Mucosa of rectum (tissue), 2 donors: ENCODE results near the gene S1PR2.

Source experiments
- H3K27ac ChIP-seq, 2 donors: one replicate each; pipeline ENCODE4 v1.7.0; 2013; ENCODE audit warnings: inconsistent platforms in 2 of 2, low read depth in 2 of 2, low read length in 2 of 2
- H3K27me3 ChIP-seq, 2 donors: one replicate each; pipeline ENCODE4 v1.7.0; 2013; ENCODE audit warnings: low read length in 2 of 2; ENCODE audit not compliant: control insufficient read depth in 2 of 2, insufficient read depth in 2 of 2
- H3K36me3 ChIP-seq, 2 donors: one replicate each; pipeline ENCODE4 v1.7.0; 2013; ENCODE audit warnings: low read length in 2 of 2; ENCODE audit not compliant: control insufficient read depth in 2 of 2, insufficient read depth in 2 of 2
- H3K4me1 ChIP-seq, 2 donors: one replicate each; pipeline ENCODE4 v1.7.0; 2013; ENCODE audit warnings: low read length in 2 of 2, mild to moderate bottlenecking in 1 of 2; ENCODE audit not compliant: control insufficient read depth in 2 of 2, insufficient read depth in 2 of 2
- H3K4me3 ChIP-seq, 2 donors: one replicate each; pipeline ENCODE4 v1.7.0; 2013; ENCODE audit warnings: low read length in 2 of 2
- H3K9ac ChIP-seq, 2 donors: one replicate each; pipeline ENCODE4 v1.7.0; 2013; ENCODE audit warnings: low read length in 2 of 2, low read depth in 1 of 2, mild to moderate bottlenecking in 1 of 2
- H3K9me3 ChIP-seq, 2 donors: one replicate each; pipeline ENCODE4 v1.7.0; 2013; ENCODE audit warnings: low read length in 2 of 2; ENCODE audit not compliant: control insufficient read depth in 2 of 2
- donor health status: healthy.
- donor health status: Normal muscosa, but diverticular disease.

Gene S1PR2

GRCh38 chr19:10269333-10270179, 38.4 kb upstream of the S1PR2 start:
- no peaks in the 10 kb centered on the region for H3K9me3 ChIP-seq
- H3K27me3 ChIP-seq: peaks cover 5 to 11% of the 10 kb centered on the region in 2 donors
- peak overlapping the region; percentile 56 to 73 for H3K4me3 ChIP-seq
- H3K9ac ChIP-seq: peak overlapping the region; percentile 32 to 66
- H3K4me1 ChIP-seq: peaks cover 14 to 21% of the 10 kb centered on the region in 2 donors
- H3K27ac ChIP-seq: peak overlapping the region; percentile 77 to 88
- peaks cover 0 to 1% of the 10 kb centered on the region in 2 donors for H3K36me3 ChIP-seq

- no peaks in the 10 kb centered on the region for H3K36me3 ChIP-seq
- H3K27ac ChIP-seq: no peak overlapping the region
- no peak overlapping the region for H3K9ac ChIP-seq
- H3K4me1 ChIP-seq: peaks cover 14 to 19% of the 10 kb centered on the region in 2 donors
- no peaks in the 10 kb centered on the region for H3K9me3 ChIP-seq
- H3K27me3 ChIP-seq: peaks cover 5 to 11% of the 10 kb centered on the region in 2 donors
- no peak overlapping the region for H3K4me3 ChIP-seq
Observed at GRCh38 chr19:10268071-10268470, 36.9 kb upstream of the S1PR2 start.

- H3K27me3 ChIP-seq: peaks cover 4 to 9% of the 10 kb centered on the region in 2 donors
Observed at GRCh38 chr19:10266706-10267105, 35.6 kb upstream of the S1PR2 start.

GRCh38 chr19:10262771-10263170, 31.6 kb upstream of the S1PR2 start:
- H3K27me3 ChIP-seq: no peaks in the 10 kb centered on the region
- peaks cover 8 to 14% of the 10 kb centered on the region in 2 donors for H3K4me1 ChIP-seq
- no peak overlapping the region for H3K4me3 ChIP-seq
- H3K9ac ChIP-seq: no peak overlapping the region
- H3K36me3 ChIP-seq: peaks cover 6 to 8% of the 10 kb centered on the region in 2 donors
- H3K9me3 ChIP-seq: no peaks in the 10 kb centered on the region
- H3K27ac ChIP-seq: no peak overlapping the region

More at GRCh38 chr19:10266706-10267105, 35.6 kb upstream of the S1PR2 start:
- H3K4me1 ChIP-seq: peaks cover 14 to 19% of the 10 kb centered on the region in 2 donors
- no peak overlapping the region for H3K9ac ChIP-seq
- H3K4me3 ChIP-seq: no peak overlapping the region
- no peaks in the 10 kb centered on the region for H3K9me3 ChIP-seq
- no peak overlapping the region for H3K27ac ChIP-seq
- no peaks in the 10 kb centered on the region for H3K36me3 ChIP-seq

GRCh38 chr19:10260141-10260584, 29.0 kb upstream of the S1PR2 start:
- Histone ChIP-seq H3K9ac (no peak overlapping the region), H3K27me3 (no peaks in the 10 kb centered on the region), H3K4me3 (no peak overlapping the region), H3K9me3 (no peaks in the 10 kb centered on the region), H3K27ac (no peak overlapping the region), H3K4me1 (peaks cover 8 to 14% of the 10 kb centered on the region in 2 donors), H3K36me3 (peaks cover 19 to 27% of the 10 kb centered on the region in 2 donors)

GRCh38 chr19:10259162-10259905, 28.2 kb upstream of the S1PR2 start:
- no peak overlapping the region for H3K27ac ChIP-seq
- no peak overlapping the region for H3K9ac ChIP-seq
- peaks cover 22 to 34% of the 10 kb centered on the region in 2 donors for H3K36me3 ChIP-seq

GRCh38 chr19:10258080-10258710, 27.1 kb upstream of the S1PR2 start:
- Histone ChIP-seq H3K36me3 (peaks cover 25 to 38% of the 10 kb centered on the region in 2 donors), H3K4me1 (peaks cover 8 to 14% of the 10 kb centered on the region in 2 donors), H3K27me3 (no peaks in the 10 kb centered on the region), H3K4me3 (no peak overlapping the region), H3K9ac (no peak overlapping the region), H3K27ac (no peak overlapping the region), H3K9me3 (no peaks in the 10 kb centered on the region)

More at GRCh38 chr19:10259162-10259905, 28.2 kb upstream of the S1PR2 start:
- peaks cover 8 to 14% of the 10 kb centered on the region in 2 donors for H3K4me1 ChIP-seq
- H3K4me3 ChIP-seq: no peak overlapping the region
- no peaks in the 10 kb centered on the region for H3K9me3 ChIP-seq
- H3K27me3 ChIP-seq: no peaks in the 10 kb centered on the region

GRCh38 chr19:10256970-10257615, 26.0 kb upstream of the S1PR2 start:
- Histone ChIP-seq H3K9ac (no peak overlapping the region), H3K36me3 (peaks cover 25 to 38% of the 10 kb centered on the region in 2 donors), H3K27me3 (no peaks in the 10 kb centered on the region), H3K27ac (no peak overlapping the region), H3K9me3 (no peaks in the 10 kb centered on the region), H3K4me1 (peaks cover 14 to 22% of the 10 kb centered on the region in 2 donors), H3K4me3 (no peak overlapping the region)

- Histone ChIP-seq H3K9ac (no peak overlapping the region), H3K36me3 (peaks cover 25 to 38% of the 10 kb centered on the region in 2 donors)
Observed at GRCh38 chr19:10256551-10256950, 25.4 kb upstream of the S1PR2 start.

More at GRCh38 chr19:10256551-10256950, 25.4 kb upstream of the S1PR2 start:
- Histone ChIP-seq H3K9me3 (no peaks in the 10 kb centered on the region), H3K4me1 (peaks cover 14 to 22% of the 10 kb centered on the region in 2 donors), H3K4me3 (no peak overlapping the region), H3K27me3 (no peaks in the 10 kb centered on the region), H3K27ac (no peak overlapping the region)
